ENCODE results near the gene NOSTRIN. TPM values are rescaled to one million over a fixed set of nuclear protein-coding genes. Genes with fewer than 3 reads are reported as not detected.

NOSTRIN gene
- polyA plus RNA-seq, 3 donors: not detected

GRCh38 chr2:168884975-168885374 lies 82.5 kb downstream of the NOSTRIN start:
- H2AFZ ChIP-seq (ENCODE audit: insufficient read depth, low read depth, low read length, poor library complexity, severe bottlenecking): no peak overlapping the region
- H3K27ac Mint-ChIP-seq: no peak overlapping the region
- intact Hi-C loops (cut with micrococcal nuclease): no loop called here
- H3K4me3 ChIP-seq (replicated peaks in 1 of 3; ENCODE audit: low read depth in 2 of 3, low read length in 3 of 3): no peak overlapping the region
- H3K36me3 Mint-ChIP-seq: peaks cover 26 to 50% of the 10 kb centered on the region in 2 donors
- no peak overlapping the region for H3K4me3 Mint-ChIP-seq
- WGBS (ENCODE audit: insufficient coverage): 92% methylated on average over 1 of the region's 1 CpG
- H3K9me3 ChIP-seq (replicated peaks in 1 of 2; ENCODE audit: control insufficient read depth in 1 of 2, insufficient read depth in 1 of 2, low read length in 2 of 2): no peaks in the 10 kb centered on the region
- no peaks in the 10 kb centered on the region for H3K27me3 ChIP-seq (ENCODE audit: control insufficient read depth in 2 of 2, insufficient read depth in 2 of 2, low read length in 2 of 2)
- TF ChIP-seq CTCF (IDR thresholded peaks at IDR 0.05): no peak
- H3K27me3 Mint-ChIP-seq (ENCODE audit: low read depth in 3 of 3): no peaks in the 10 kb centered on the region
- no peaks in the 10 kb centered on the region for H4K20me1 ChIP-seq (ENCODE audit: insufficient read depth, low read length)
- H3K4me1 ChIP-seq (ENCODE audit: control insufficient read depth in 1 of 2, insufficient read depth in 2 of 2, low read length in 2 of 2): peaks cover 6 to 8% of the 10 kb centered on the region in 2 donors
- H3K36me3 ChIP-seq (replicated peaks in 1 of 2; ENCODE audit: control insufficient read depth in 1 of 2, insufficient read depth in 2 of 2, low read length in 2 of 2): peaks cover 16 to 38% of the 10 kb centered on the region in 2 donors
- no peak overlapping the region for H3K9ac ChIP-seq (ENCODE audit: insufficient read depth, low read length, poor library complexity, severe bottlenecking)
- H3K27ac ChIP-seq (ENCODE audit: low read depth in 1 of 2, low read length in 2 of 2): no peak overlapping the region
- DNase-seq: no peak
- H3K79me2 ChIP-seq (ENCODE audit: insufficient read depth, low read length): peaks cover 38% of the 10 kb centered on the region
- H3K4me2 ChIP-seq (replicated peaks; ENCODE audit: extremely low read depth, low read length, poor library complexity, severe bottlenecking): no peak overlapping the region
- no peaks in the 10 kb centered on the region for H3K9me3 Mint-ChIP-seq
- peaks cover 11% of the 10 kb centered on the region for H3K4me1 Mint-ChIP-seq

- Mint-ChIP-seq H3K9me3 (no peaks in the 10 kb centered on the region), H3K27ac (peak overlapping the region in 1 of 7 donors; percentile 7), H3K36me3 (peaks cover 17 to 29% of the 10 kb centered on the region in 2 donors), H3K4me1 (peaks cover 15% of the 10 kb centered on the region), H3K4me3 (peak overlapping the region; percentile 97 to 98), H3K27me3 (ENCODE audit: low read depth in 3 of 3) (peaks cover 3 to 8% (median 6%) of the 10 kb centered on the region in 3 donors)
- H3K36me3 ChIP-seq (replicated peaks in 1 of 2; ENCODE audit: control insufficient read depth in 1 of 2, insufficient read depth in 2 of 2, low read length in 2 of 2): peaks cover 14 to 30% of the 10 kb centered on the region in 2 donors
- WGBS (ENCODE audit: insufficient coverage): no CpG with 5 or more reads among the region's 3 CpGs
- no peak for DNase-seq
- peak overlapping the region; percentile 40 for H3K9ac ChIP-seq (ENCODE audit: insufficient read depth, low read length, poor library complexity, severe bottlenecking)
- peak overlapping the region; percentile 73 to 84 (median 77) for H3K4me3 ChIP-seq (replicated peaks in 1 of 3; ENCODE audit: low read depth in 2 of 3, low read length in 3 of 3)
- H2AFZ ChIP-seq (ENCODE audit: insufficient read depth, low read depth, low read length, poor library complexity, severe bottlenecking): peak overlapping the region; percentile 92
- intact Hi-C loops (cut with micrococcal nuclease): no loop called here
- H3K27ac ChIP-seq (ENCODE audit: low read depth in 1 of 2, low read length in 2 of 2): no peak overlapping the region
- peak overlapping the region; percentile 95 for H3K4me2 ChIP-seq (replicated peaks; ENCODE audit: extremely low read depth, low read length, poor library complexity, severe bottlenecking)
- TF ChIP-seq CTCF (IDR thresholded peaks at IDR 0.05): no peak
- H3K79me2 ChIP-seq (ENCODE audit: insufficient read depth, low read length): peaks cover 25% of the 10 kb centered on the region
- H3K4me1 ChIP-seq (ENCODE audit: control insufficient read depth in 1 of 2, insufficient read depth in 2 of 2, low read length in 2 of 2): peaks cover 10 to 17% of the 10 kb centered on the region in 2 donors
- no peaks in the 10 kb centered on the region for H3K9me3 ChIP-seq (replicated peaks in 1 of 2; ENCODE audit: control insufficient read depth in 1 of 2, insufficient read depth in 1 of 2, low read length in 2 of 2)
- H4K20me1 ChIP-seq (ENCODE audit: insufficient read depth, low read length): no peaks in the 10 kb centered on the region
- peaks cover 3% of the 10 kb centered on the region in 2 donors for H3K27me3 ChIP-seq (ENCODE audit: control insufficient read depth in 2 of 2, insufficient read depth in 2 of 2, low read length in 2 of 2)
Observed at GRCh38 chr2:168889635-168890005, 87.2 kb downstream of the NOSTRIN start.
